ENCODE data around the gene KHDC1. TPM values are rescaled to one million over a fixed set of nuclear protein-coding genes. Genes with fewer than 3 reads are reported as not detected.

The KHDC1 gene
- total and polyA plus RNA-seq, 2 of the 8 experiments (the other 6 are each of a cell fraction or from before 2014, with no cell fraction given): 4.3 to 7.3 TPM

- Histone ChIP-seq H3K23ac (ENCODE audit: insufficient read length) (no peak overlapping the region), H3K9me3 (ENCODE audit: insufficient read depth in 2 of 2, low read depth in 1 of 2, low read length in 1 of 2) (no peaks in the 10 kb centered on the region), H3K27me3 (replicated peaks in 1 of 4; ENCODE audit: control insufficient read depth in 3 of 4, extremely low read depth in 1 of 4, insufficient read depth in 3 of 4, low read length in 3 of 4) (no peaks in the 10 kb centered on the region), H3K14ac (ENCODE audit: insufficient read length) (no peak overlapping the region), H2BK12ac (ENCODE audit: low read depth, low read length) (no peak overlapping the region), H4K8ac (ENCODE audit: extremely low read depth, insufficient read depth, low read length) (no peak overlapping the region), H3K56ac (replicated peaks; ENCODE audit: insufficient read length, low read depth, low read length) (no peak overlapping the region), H2BK120ac (replicated peaks; ENCODE audit: low read depth, low read length) (no peak overlapping the region), H3K4me1 (replicated peaks in 1 of 4; ENCODE audit: control insufficient read depth in 3 of 4, insufficient read depth in 4 of 4, low read length in 3 of 4) (no peaks in the 10 kb centered on the region), H3K23me2 (ENCODE audit: low read depth, low read length) (no peaks in the 10 kb centered on the region), H3K9ac (replicated peaks in 1 of 4; ENCODE audit: extremely low read depth in 1 of 4, low read depth in 3 of 4, low read length in 3 of 4) (no peak overlapping the region), H2BK15ac (ENCODE audit: low read length) (no peak overlapping the region), H3K4ac (replicated peaks; ENCODE audit: insufficient read length, low read depth, low read length) (no peak overlapping the region), H3K79me1 (ENCODE audit: low read depth, low read length) (no peaks in the 10 kb centered on the region), H2AK5ac (ENCODE audit: low read depth, low read length) (no peak overlapping the region), H3K18ac (ENCODE audit: extremely low read depth, low read length) (no peak overlapping the region), H4K5ac (ENCODE audit: insufficient read length, low read depth, low read length) (no peak overlapping the region), H3K4me3 (ENCODE audit: extremely low read depth in 1 of 4, insufficient read depth in 2 of 4, low read depth in 3 of 4, low read length in 4 of 4) (no peak overlapping the region), H4K91ac (replicated peaks; ENCODE audit: insufficient read length, low read length) (no peak overlapping the region), H2BK5ac (ENCODE audit: low read depth, low read length) (no peak overlapping the region), H3K27ac (ENCODE audit: low read depth, low read length) (no peak overlapping the region), H4K20me1 (replicated peaks in 1 of 2; ENCODE audit: control insufficient read depth in 1 of 2, insufficient read depth in 2 of 2, low read length in 2 of 2) (no peaks in the 10 kb centered on the region), H3K36me3 (ENCODE audit: control insufficient read depth in 2 of 4, insufficient read depth in 4 of 4, low read length in 3 of 4) (no peaks in the 10 kb centered on the region), H3K4me2 (ENCODE audit: insufficient read depth in 1 of 2, low read depth in 2 of 2, low read length in 2 of 2) (no peak overlapping the region), H2BK20ac (ENCODE audit: low read length) (no peak overlapping the region), H3K79me2 (ENCODE audit: control insufficient read depth in 1 of 2, insufficient read depth in 2 of 2, low read length in 2 of 2) (no peaks in the 10 kb centered on the region), H2AFZ (ENCODE audit: low read length) (no peak overlapping the region)
- DNase-seq (ENCODE audit: low read depth in 1 of 2, low spot score in 2 of 2): no peak
- 90% methylated on average over 2 of the region's 2 CpGs; no CpG with 5 or more reads in 1 of the 2 experiments for WGBS, 2 experiments (ENCODE audit: extremely low coverage in 1 of 2, insufficient coverage in 1 of 2, insufficient read length in 1 of 2, insufficient replicate concordance in 2 of 2, low coverage in 1 of 2, low lambda C conversion rate in 2 of 2, missing lambda C conversion rate in 1 of 2)
- POLR2A ChIA-PET (ENCODE audit: partially characterized antibody): no interaction called here
- CTCF ChIA-PET (ENCODE audit: partially characterized antibody): interaction anchor here (0.6 to 1.1 kb wide), 3 partner anchors 9 to 140 kb away, joined by 3 read pairs; no protein-coding TSS in a partner anchor
- FAIRE-seq: no peak
- TF ChIP-seq CHD2 (IDR thresholded peaks at IDR 0.05; ENCODE audit: low read length) (no peak), SIX5 (IDR thresholded peaks at IDR 0.05; ENCODE audit: low read depth, low read length) (no peak), KDM5A (IDR thresholded peaks at IDR 0.05; ENCODE audit: low read length) (no peak), MAFK (IDR thresholded peaks at IDR 0.05; ENCODE audit: low read depth, low read length) (no peak), SAP30 (IDR thresholded peaks at IDR 0.05; ENCODE audit: insufficient read depth, insufficient replicate concordance, low read length) (no peak), SRF (IDR thresholded peaks at IDR 0.05; ENCODE audit: low read depth, low read length) (no peak), CTCF (IDR thresholded peaks at IDR 0.05; ENCODE audit: control extremely low read depth in 1 of 3, insufficient read depth in 1 of 3, low read depth in 1 of 3, low read length in 3 of 3) (no peak), SP4 (IDR thresholded peaks at IDR 0.05; ENCODE audit: low read length) (no peak), NANOG (IDR thresholded peaks at IDR 0.05; ENCODE audit: insufficient read depth, low read depth, low read length, poor library complexity, severe bottlenecking) (no peak), HDAC6 (IDR thresholded peaks at IDR 0.05; ENCODE audit: low read depth, low read length) (no peak), YY1 (IDR thresholded peaks at IDR 0.05; ENCODE audit: low read depth, low read length) (no peak), USF2 (IDR thresholded peaks at IDR 0.05; ENCODE audit: low read length) (no peak)
Measured at GRCh38 chr6:73252703-73253102, 10.3 kb downstream of the KHDC1 start.

All from H1 (cell line).